PC-3 (cell line): ENCODE measurements around the gene PRKAR2B.

ENCODE experiments used
- CTCF ChIP-seq: fragments of 300-600 bp; sonication (generic); conservative IDR thresholded peaks from 2 replicates; pipeline ENCODE4 v1.5.1; 2017; ENCODE audit warnings: antibody characterized with exemption, low read depth, mild to moderate bottlenecking, low read length
- EZH2 ChIP-seq: fragments of 300-600 bp; sonication (generic); IDR thresholded peaks from one replicate; pipeline ENCODE4 v1.6.1; 2017; ENCODE audit warnings: antibody characterized with exemption, mild to moderate bottlenecking, low read length; ENCODE audit not compliant: unreplicated experiment
- EZH2phosphoT487 ChIP-seq: fragments of 300-600 bp; sonication (generic); IDR thresholded peaks from 2 replicates; pipeline ENCODE4 v1.6.1; 2018; ENCODE audit warnings: mild to moderate bottlenecking, antibody characterized with exemption, low read length, borderline replicate concordance

- TF ChIP-seq EZH2 (no peak), CTCF (no peak), EZH2phosphoT487 (no peak)
Observed at GRCh38 chr7:107069457-107069856, 25.0 kb downstream of the PRKAR2B start.
